Activated CD8-positive, alpha-beta T cell treated with anti-CD3 and anti-CD28 coated beads for 36 hours (primary cell): ENCODE data around the gene DDIAS. TPM values are rescaled to one million over a fixed set of nuclear protein-coding genes. Genes with fewer than 3 reads are reported as not detected.

Experiments
- ATAC-seq: fragments of 200-7000 bp; cut with Tn5 transposase; one replicate; pipeline ENCODE4 v1.10.0; 2021; ENCODE audit warnings: mild to moderate bottlenecking, moderate library complexity
- CTCF ChIA-PET: fragments of 350-600 bp; sonication (Branson Sonifier 250); formaldehyde crosslinking; loops from one replicate; lab custom pipeline; 2021; ENCODE audit warnings: antibody characterized with exemption; lab: Charles Lee
- POLR2A ChIA-PET: fragments of 350-600 bp; sonication (Branson Sonifier 250); formaldehyde crosslinking; loops from one replicate; lab custom pipeline; 2021; ENCODE audit warnings: antibody characterized with exemption; lab: Charles Lee
- DNase-seq: peaks from one replicate; pipeline ENCODE4 v3.0.0-alpha.2; 2020
- H3K27ac Mint-ChIP-seq: one replicate; pipeline ENCODE4 v1.8.0; 2021; ENCODE audit warnings: mild to moderate bottlenecking, mixed read lengths
- H3K27me3 Mint-ChIP-seq: one replicate; pipeline ENCODE4 v1.8.0; 2021; ENCODE audit warnings: mixed read lengths
- H3K36me3 Mint-ChIP-seq: one replicate; pipeline ENCODE4 v1.8.0; 2021; ENCODE audit warnings: low read depth, mixed read lengths
- H3K4me1 Mint-ChIP-seq: one replicate; pipeline ENCODE4 v1.8.0; 2021; ENCODE audit warnings: low read depth, mixed read lengths
- H3K4me3 Mint-ChIP-seq: one replicate; pipeline ENCODE4 v1.8.0; 2021; ENCODE audit warnings: mild to moderate bottlenecking, moderate library complexity, mixed read lengths
- H3K9me3 Mint-ChIP-seq: one replicate; pipeline ENCODE4 v1.8.0; 2021; ENCODE audit warnings: mixed read lengths
- intact Hi-C: fragments of 100-400 bp; cut with micrococcal nuclease; formaldehyde crosslinking; loops from one replicate; pipeline ENCODE4 v1.10.0; 2022
- total RNA-seq, 2 experiments: library from RNA; stranded (reverse); gene quantifications; one replicate each; pipeline ENCODE4 v1.2.3, GENCODE V29; 2021
- TF ChIP-seq, protein P1 (sequence below): fragments of 200-600 bp; IDR thresholded peaks from one replicate; pipeline ENCODE4 v1.8.0; 2022; ENCODE audit warnings: antibody characterized with exemption, mild to moderate bottlenecking

DDIAS gene
- total RNA-seq, 2 experiments from 2014 or later: 19.5 to 22.3 TPM

DNA sequence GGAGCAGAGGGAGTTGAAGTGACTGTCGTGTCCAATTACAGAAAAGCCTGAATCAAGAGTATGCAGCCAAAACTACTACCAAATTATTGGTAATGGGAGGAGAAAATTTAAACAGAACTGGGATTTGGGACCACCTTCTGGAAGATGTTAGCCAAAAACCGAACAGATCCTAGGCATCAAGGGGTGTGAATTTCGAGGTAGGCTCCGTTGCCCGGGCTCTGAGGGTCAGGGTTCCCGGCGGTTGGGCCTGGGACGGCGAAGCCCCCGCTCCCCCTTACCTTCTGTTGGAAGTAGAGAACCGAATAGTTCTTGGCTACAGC, 1.6 kb upstream of the DDIAS start:
- DNase-seq: no peak
- Mint-ChIP-seq H3K9me3 (no peaks in the 10 kb centered on the region), H3K4me3 (peak overlapping the region; percentile 79), H3K27me3 (no peaks in the 10 kb centered on the region), H3K27ac (peak overlapping the region; percentile 98), H3K4me1 (peaks cover 61% of the 10 kb centered on the region), H3K36me3 (peaks cover 7% of the 10 kb centered on the region)
- TF ChIP-seq, protein P1, sequence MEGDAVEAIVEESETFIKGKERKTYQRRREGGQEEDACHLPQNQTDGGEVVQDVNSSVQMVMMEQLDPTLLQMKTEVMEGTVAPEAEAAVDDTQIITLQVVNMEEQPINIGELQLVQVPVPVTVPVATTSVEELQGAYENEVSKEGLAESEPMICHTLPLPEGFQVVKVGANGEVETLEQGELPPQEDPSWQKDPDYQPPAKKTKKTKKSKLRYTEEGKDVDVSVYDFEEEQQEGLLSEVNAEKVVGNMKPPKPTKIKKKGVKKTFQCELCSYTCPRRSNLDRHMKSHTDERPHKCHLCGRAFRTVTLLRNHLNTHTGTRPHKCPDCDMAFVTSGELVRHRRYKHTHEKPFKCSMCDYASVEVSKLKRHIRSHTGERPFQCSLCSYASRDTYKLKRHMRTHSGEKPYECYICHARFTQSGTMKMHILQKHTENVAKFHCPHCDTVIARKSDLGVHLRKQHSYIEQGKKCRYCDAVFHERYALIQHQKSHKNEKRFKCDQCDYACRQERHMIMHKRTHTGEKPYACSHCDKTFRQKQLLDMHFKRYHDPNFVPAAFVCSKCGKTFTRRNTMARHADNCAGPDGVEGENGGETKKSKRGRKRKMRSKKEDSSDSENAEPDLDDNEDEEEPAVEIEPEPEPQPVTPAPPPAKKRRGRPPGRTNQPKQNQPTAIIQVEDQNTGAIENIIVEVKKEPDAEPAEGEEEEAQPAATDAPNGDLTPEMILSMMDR: no peak
- intact Hi-C loops: loop anchor here (2.0 to 5.0 kb wide), 4 partner anchors 33 to 292 kb away; partner anchors contain the start of genes ANKRD42, PCF11 and RAB30
- CTCF ChIA-PET: interaction anchor here (1.0 to 6.1 kb wide), 6 partner anchors 8 to 350 kb away, joined by 3 to 67 read pairs (median 5); partner anchors contain the start of gene RAB30
- POLR2A ChIA-PET: interaction anchor here (0.6 to 3.5 kb wide), 8 partner anchors 10 to 294 kb away, joined by 3 to 29 read pairs (median 4); partner anchors contain the start of genes ANKRD42 and PCF11
- ATAC-seq: no peak

DNA sequence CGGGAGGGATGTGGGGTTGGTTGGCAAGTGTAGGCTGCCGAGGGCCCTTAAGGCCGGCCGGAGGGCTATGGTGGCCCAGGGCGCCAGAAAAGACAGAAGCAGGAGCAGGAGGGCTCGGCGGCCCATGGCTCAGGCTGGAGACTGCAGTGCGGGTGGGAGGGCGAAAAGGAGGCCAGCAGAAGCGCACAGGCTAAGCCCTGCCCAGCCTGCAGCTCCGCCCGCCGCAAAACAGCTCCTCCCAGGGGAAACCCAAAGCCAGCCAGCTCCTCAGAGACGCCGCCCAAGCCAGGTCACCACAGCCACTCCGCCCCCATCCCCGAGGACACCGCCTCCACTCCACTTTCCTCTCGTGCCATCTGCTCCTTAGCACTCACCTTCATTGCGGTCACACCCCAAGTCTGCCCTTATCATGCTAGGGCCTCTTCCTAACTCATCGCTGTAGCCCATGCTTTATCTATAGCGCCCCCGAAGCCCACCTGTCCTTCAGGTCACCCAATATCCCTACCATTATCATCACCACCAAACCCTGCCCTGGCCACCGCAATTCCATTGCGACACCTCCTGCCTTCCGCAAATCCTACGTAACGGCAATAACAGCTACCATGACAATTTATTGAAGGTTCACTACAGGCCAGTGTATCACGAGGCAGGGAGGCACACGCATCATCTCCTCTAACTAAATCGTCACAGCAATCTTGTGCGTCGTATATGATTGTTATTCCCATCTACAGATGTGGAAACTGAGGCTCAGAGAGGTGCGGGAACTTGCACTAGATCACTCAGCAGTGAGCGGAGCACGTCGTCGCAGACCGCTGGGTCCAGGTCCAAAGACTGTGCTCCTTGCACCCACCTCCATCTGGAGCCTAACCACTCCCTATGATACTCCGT, 1.0 kb upstream of the DDIAS start, which contains the start of gene PRCP:
Gene PRCP, minus strand, starts transcription at position 154 of the 888 bp plus-strand sequence. Its CDS starts 28 bp downstream, at position 126.
- Mint-ChIP-seq H3K4me1 (peaks cover 56% of the 10 kb centered on the region), H3K36me3 (peaks cover 7% of the 10 kb centered on the region), H3K4me3 (peak within 1 kb of the TSS; percentile 79), H3K9me3 (no peaks in the 10 kb centered on the region), H3K27ac (peak within 1 kb of the TSS; percentile 98), H3K27me3 (no peaks in the 10 kb centered on the region)
- CTCF ChIA-PET: interaction anchor here (1.0 to 6.1 kb wide), 13 partner anchors 9 to 350 kb away, joined by 3 to 67 read pairs (median 5); partner anchors contain the start of genes PCF11 and RAB30
- peak; percentile 80 for ATAC-seq
- TF ChIP-seq, protein P1: no peak
- peak; percentile 98 for DNase-seq
- POLR2A ChIA-PET: interaction anchor here (0.5 to 3.5 kb wide), 25 partner anchors 10 to 386 kb away, joined by 3 to 29 read pairs (median 4); partner anchors contain the start of genes ANKRD42, CCDC90B, PCF11 and RAB30
- intact Hi-C loops: loop anchor here (2.0 to 5.0 kb wide), 4 partner anchors 33 to 292 kb away; partner anchors contain the start of genes ANKRD42, PCF11 and RAB30

DNA sequence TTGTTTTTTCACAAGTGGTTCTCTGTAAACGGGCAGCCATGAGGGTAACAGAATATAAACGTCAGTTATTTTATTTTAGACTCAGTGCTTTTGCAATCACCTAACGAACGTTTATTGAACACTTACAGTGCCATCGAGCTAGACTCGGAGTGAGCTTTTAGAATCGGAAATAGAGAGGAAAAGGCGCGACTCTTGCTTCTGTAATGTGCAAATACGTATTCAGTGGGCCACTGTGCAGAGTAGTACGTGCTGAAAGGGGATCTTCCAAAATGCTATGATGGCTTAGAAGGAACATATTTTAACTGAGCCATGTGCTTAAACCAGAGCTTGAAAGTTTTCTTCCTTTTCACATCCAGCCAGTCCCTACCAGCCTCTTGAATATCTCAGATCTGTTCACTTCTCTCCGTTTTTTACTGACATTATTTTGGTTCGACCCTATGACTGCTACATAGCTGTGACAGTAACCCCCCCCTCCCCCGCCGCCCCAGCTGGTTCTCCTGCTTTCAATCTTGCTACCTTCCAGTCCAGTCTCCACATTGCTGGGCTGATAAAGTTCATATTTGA, 468 bp downstream of the DDIAS start:
- TF ChIP-seq, protein P1: no peak
- peak overlapping the region; percentile 79 for H3K4me3 Mint-ChIP-seq
- intact Hi-C loops: loop anchor here (2.0 to 5.0 kb wide), 4 partner anchors 35 to 290 kb away; partner anchors contain the start of genes ANKRD42, PCF11 and RAB30
- H3K4me1 Mint-ChIP-seq: peaks cover 55% of the 10 kb centered on the region
- DNase-seq (peak; percentile 33), ATAC-seq (peak; percentile 0)
- H3K27ac Mint-ChIP-seq: peak overlapping the region; percentile 98
- no peaks in the 10 kb centered on the region for H3K27me3 Mint-ChIP-seq
- POLR2A ChIA-PET: interaction anchor here (0.5 to 3.5 kb wide), 23 partner anchors 14 to 380 kb away, joined by 3 to 29 read pairs (median 3); partner anchors contain the start of genes ANKRD42, PCF11 and RAB30
- CTCF ChIA-PET: interaction anchor here (1.0 to 6.1 kb wide), 13 partner anchors 9 to 348 kb away, joined by 3 to 67 read pairs (median 5); partner anchors contain the start of gene PCF11
- no peaks in the 10 kb centered on the region for H3K9me3 Mint-ChIP-seq
- H3K36me3 Mint-ChIP-seq: peaks cover 4% of the 10 kb centered on the region

DNA sequence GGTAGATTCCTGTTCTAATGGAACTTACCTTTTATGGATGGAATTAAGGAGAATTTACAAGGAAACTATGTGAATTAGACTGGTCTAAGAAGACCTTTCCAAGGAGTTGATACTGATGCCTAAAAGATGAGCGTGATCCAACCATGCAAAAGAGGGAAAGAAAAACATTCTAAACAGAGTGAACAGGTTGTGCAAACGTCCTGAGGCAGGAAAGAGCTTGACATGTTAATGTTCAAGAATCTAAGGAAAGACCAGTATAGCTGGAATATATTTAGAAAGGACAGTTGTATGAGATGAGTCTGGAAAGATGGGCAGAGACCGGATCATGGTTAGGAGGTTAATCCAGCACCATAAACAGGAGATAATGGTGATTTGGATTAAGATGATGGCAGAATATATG, 1.3 kb downstream of the DDIAS start:
- ChIA-PET CTCF (interaction anchor here (6.0 to 6.1 kb wide), 2 partner anchors 23 to 35 kb away, joined by 25 to 67 read pairs; no protein-coding TSS in a partner anchor), POLR2A (no interaction called here)
- peaks cover 54% of the 10 kb centered on the region for H3K4me1 Mint-ChIP-seq
- intact Hi-C loops: loop anchor here (5.0 kb wide), 3 partner anchors 36 to 289 kb away; partner anchors contain the start of genes ANKRD42 and RAB30
- H3K4me3 Mint-ChIP-seq: peak overlapping the region; percentile 79
- ATAC-seq (no peak), DNase-seq (no peak)
- no peaks in the 10 kb centered on the region for H3K9me3 Mint-ChIP-seq
- TF ChIP-seq, protein P1: no peak
- peak overlapping the region; percentile 98 for H3K27ac Mint-ChIP-seq
- peaks cover 8% of the 10 kb centered on the region for H3K36me3 Mint-ChIP-seq
- no peaks in the 10 kb centered on the region for H3K27me3 Mint-ChIP-seq
